ENCODE data around the gene CSRNP3. TPM values are rescaled to one million over a fixed set of nuclear protein-coding genes. Genes with fewer than 3 reads are reported as not detected.

CSRNP3 gene
- total RNA-seq, 1 experiment from 2014 or later, result 0.05 TPM

DNA sequence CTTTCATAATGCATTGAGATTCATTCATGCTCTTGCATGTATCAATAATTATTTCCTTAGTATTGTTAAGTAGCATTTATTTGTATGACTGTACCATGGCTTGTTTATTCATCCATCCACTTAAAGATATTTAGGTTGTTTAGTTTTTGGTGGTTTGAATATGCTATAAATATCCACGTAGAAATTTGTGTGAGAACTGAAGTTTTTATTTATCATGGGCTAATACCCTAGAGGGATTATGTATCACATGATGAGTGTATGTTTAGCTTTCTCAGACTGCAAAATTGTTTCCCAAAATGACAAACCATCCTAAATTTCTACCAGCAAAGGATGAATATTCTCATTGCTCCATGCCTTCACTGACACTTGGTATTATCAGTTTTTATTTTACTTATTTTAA, 55.2 kb downstream of the CSRNP3 start:
- H3K4me3 ChIP-seq (replicated peaks in 1 of 2; ENCODE audit: low read depth in 1 of 2, low read length in 2 of 2), result no peak overlapping the region
- TF ChIP-seq CBX3 (IDR thresholded peaks at IDR 0.05; ENCODE audit: low read depth), result no peak
- no peak for TF ChIP-seq POLR2A (IDR thresholded peaks at IDR 0.05; ENCODE audit: borderline replicate concordance, extremely low read depth, insufficient read depth, insufficient read length)
- no peak for TF ChIP-seq RAD21 (IDR thresholded peaks at IDR 0.05; ENCODE audit: low read depth)
- TF ChIP-seq SP1 (IDR thresholded peaks at IDR 0.05; ENCODE audit: low read depth), result no peak
- no peak for TF ChIP-seq CEBPB (IDR thresholded peaks at IDR 0.05; ENCODE audit: low read depth)
- TF ChIP-seq EZH2phosphoT487 (IDR thresholded peaks at IDR 0.05; ENCODE audit: borderline replicate concordance), result no peak
- H2AFZ ChIP-seq (ENCODE audit: low read depth, low read length, poor library complexity, severe bottlenecking), result no peak overlapping the region
- no peak for ATAC-seq
- no peaks in the 10 kb centered on the region for H4K20me1 ChIP-seq (ENCODE audit: insufficient read depth)
- ChIA-PET RAD21 (ENCODE audit: low non-redundant PET in 1 of 2, low total read pairs in 2 of 2, uncharacterized antibody in 2 of 2, unreplicated experiment in 2 of 2) (no interaction called here), POLR2A (no interaction called here), CTCF (no interaction called here)
- no peak for DNase-seq (ENCODE audit: low read depth, low spot score)
- intact Hi-C loops (cut with micrococcal nuclease), result no loop called here
- no peak overlapping the region for H3K9ac ChIP-seq (ENCODE audit: low read length)
- H3K36me3 ChIP-seq (ENCODE audit: control insufficient read depth in 1 of 2, insufficient read depth in 2 of 2, low read length in 2 of 2), result no peaks in the 10 kb centered on the region
- no peaks in the 10 kb centered on the region for H3K4me1 ChIP-seq (ENCODE audit: control insufficient read depth in 1 of 2, insufficient read depth in 2 of 2, low read length in 2 of 2)
- no TSS peak for BruUV-seq (replicated peaks)
- H3K4me2 ChIP-seq (ENCODE audit: low read length), result no peak overlapping the region
- no peaks in the 10 kb centered on the region for H3K79me2 ChIP-seq (ENCODE audit: insufficient read depth, low read length)
- H3K27me3 ChIP-seq (ENCODE audit: insufficient read depth, low read length), result 0 out of 2 replicates have a peak, but pooled peaks cover 5% of the 10 kb centered on the region
- H3K27ac ChIP-seq (ENCODE audit: low read depth, low read length), result no peak overlapping the region
- H3K9me3 ChIP-seq (ENCODE audit: control insufficient read depth in 1 of 2, insufficient read depth in 1 of 2, low read depth in 1 of 2, low read length in 2 of 2), result no peaks in the 10 kb centered on the region
- no peaks in the 10 kb centered on the region for H3K9me2 ChIP-seq (ENCODE audit: insufficient read depth)

GRCh38 chr2:165528691-165529090, 59.2 kb downstream of the CSRNP3 start:
- Histone ChIP-seq H3K9me2 (ENCODE audit: insufficient read depth) (no peaks in the 10 kb centered on the region), H3K36me3 (ENCODE audit: control insufficient read depth in 1 of 2, insufficient read depth in 2 of 2, low read length in 2 of 2) (no peaks in the 10 kb centered on the region), H3K27ac (ENCODE audit: low read depth, low read length) (no peak overlapping the region), H3K9me3 (ENCODE audit: control insufficient read depth in 1 of 2, insufficient read depth in 1 of 2, low read depth in 1 of 2, low read length in 2 of 2) (no peaks in the 10 kb centered on the region), H3K4me3 (replicated peaks in 1 of 2; ENCODE audit: low read depth in 1 of 2, low read length in 2 of 2) (no peak overlapping the region), H3K9ac (ENCODE audit: low read length) (no peak overlapping the region), H4K20me1 (ENCODE audit: insufficient read depth) (no peaks in the 10 kb centered on the region), H3K4me1 (ENCODE audit: control insufficient read depth in 1 of 2, insufficient read depth in 2 of 2, low read length in 2 of 2) (no peaks in the 10 kb centered on the region), H2AFZ (ENCODE audit: low read depth, low read length, poor library complexity, severe bottlenecking) (no peak overlapping the region), H3K79me2 (ENCODE audit: insufficient read depth, low read length) (no peaks in the 10 kb centered on the region), H3K4me2 (ENCODE audit: low read length) (no peak overlapping the region), H3K27me3 (ENCODE audit: insufficient read depth, low read length) (0 out of 2 replicates have a peak, but pooled peaks cover 3% of the 10 kb centered on the region)
- POLR2A ChIA-PET, result no interaction called here
- intact Hi-C loops (cut with micrococcal nuclease), result no loop called here
- ATAC-seq (no peak), DNase-seq (ENCODE audit: low read depth, low spot score) (no peak)
- RAD21 ChIA-PET (ENCODE audit: low non-redundant PET in 1 of 2, low total read pairs in 2 of 2, uncharacterized antibody in 2 of 2, unreplicated experiment in 2 of 2), result no interaction called here
- no peak for TF ChIP-seq ELF1 (IDR thresholded peaks at IDR 0.05; ENCODE audit: borderline replicate concordance, low read depth)
- no peak for TF ChIP-seq SP1 (IDR thresholded peaks at IDR 0.05; ENCODE audit: low read depth)
- TF ChIP-seq SRF (IDR thresholded peaks at IDR 0.05; ENCODE audit: low read depth), result no peak
- no peak for TF ChIP-seq CEBPB (IDR thresholded peaks at IDR 0.05; ENCODE audit: low read depth)
- TF ChIP-seq FOSL1 (IDR thresholded peaks at IDR 0.05; ENCODE audit: low read depth), result no peak
- no peak for TF ChIP-seq TCF7L2 (IDR thresholded peaks at IDR 0.05; ENCODE audit: borderline replicate concordance, extremely low read depth, insufficient read depth, insufficient read length)
- no peak for TF ChIP-seq ZBTB33 (IDR thresholded peaks at IDR 0.05; ENCODE audit: extremely low read depth, insufficient replicate concordance, low read length)
- CTCF ChIA-PET, result no interaction called here
- no TSS peak for BruUV-seq (replicated peaks)
